Lower leg skin (tissue), 3 donors: ENCODE results near the gene TUBB6.

ENCODE experiments used
- POLR2A ChIP-seq, 2 donors: fragments of 450-650 bp; IDR thresholded peaks; one replicate each; pipeline ENCODE4 v1.6.1; 2016 to 2017; ENCODE audit warnings: antibody characterized with exemption in 2 of 2, mild to moderate bottlenecking in 1 of 2, moderate library complexity in 1 of 2
- TF ChIP-seq, protein P1 (sequence below), 3 donors: fragments of 450-650 bp; IDR thresholded peaks; one replicate each; pipeline ENCODE4 v1.5.1; 2016; ENCODE audit warnings: antibody characterized with exemption in 3 of 3, mild to moderate bottlenecking in 3 of 3, moderate library complexity in 2 of 3

- TF ChIP-seq, protein P1, sequence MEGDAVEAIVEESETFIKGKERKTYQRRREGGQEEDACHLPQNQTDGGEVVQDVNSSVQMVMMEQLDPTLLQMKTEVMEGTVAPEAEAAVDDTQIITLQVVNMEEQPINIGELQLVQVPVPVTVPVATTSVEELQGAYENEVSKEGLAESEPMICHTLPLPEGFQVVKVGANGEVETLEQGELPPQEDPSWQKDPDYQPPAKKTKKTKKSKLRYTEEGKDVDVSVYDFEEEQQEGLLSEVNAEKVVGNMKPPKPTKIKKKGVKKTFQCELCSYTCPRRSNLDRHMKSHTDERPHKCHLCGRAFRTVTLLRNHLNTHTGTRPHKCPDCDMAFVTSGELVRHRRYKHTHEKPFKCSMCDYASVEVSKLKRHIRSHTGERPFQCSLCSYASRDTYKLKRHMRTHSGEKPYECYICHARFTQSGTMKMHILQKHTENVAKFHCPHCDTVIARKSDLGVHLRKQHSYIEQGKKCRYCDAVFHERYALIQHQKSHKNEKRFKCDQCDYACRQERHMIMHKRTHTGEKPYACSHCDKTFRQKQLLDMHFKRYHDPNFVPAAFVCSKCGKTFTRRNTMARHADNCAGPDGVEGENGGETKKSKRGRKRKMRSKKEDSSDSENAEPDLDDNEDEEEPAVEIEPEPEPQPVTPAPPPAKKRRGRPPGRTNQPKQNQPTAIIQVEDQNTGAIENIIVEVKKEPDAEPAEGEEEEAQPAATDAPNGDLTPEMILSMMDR (IDR thresholded peaks at IDR 0.05) = no peak
- TF ChIP-seq POLR2A (IDR thresholded peaks at IDR 0.05) = no peak
These were observed 65.7 kb downstream of the TUBB6 start for GRCh38 chr18:12373771-12374116.
